Measurements from ENCODE around the gene CSMD2.

The CSMD2 gene

DNA sequence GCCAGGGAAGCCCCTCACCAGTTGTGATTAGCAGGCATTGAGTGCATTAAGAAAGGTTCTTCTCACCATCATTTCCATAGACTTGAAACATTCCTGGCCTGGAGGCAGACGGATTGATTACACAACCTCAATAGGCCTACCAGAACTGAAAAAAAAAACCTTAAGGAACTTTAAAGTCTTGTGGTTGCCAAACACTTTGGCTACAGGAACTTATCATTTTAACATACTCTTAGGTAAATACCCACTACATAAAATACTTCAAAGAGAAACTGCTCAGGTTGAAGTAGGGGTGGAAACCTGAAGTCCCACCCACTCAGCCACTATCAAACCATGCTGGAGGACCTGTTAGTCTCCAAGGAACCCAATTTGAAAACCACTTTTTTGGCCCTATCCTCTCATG lies 323.5 kb downstream of the CSMD2 start:
- DNase-seq, result no peak

DNA sequence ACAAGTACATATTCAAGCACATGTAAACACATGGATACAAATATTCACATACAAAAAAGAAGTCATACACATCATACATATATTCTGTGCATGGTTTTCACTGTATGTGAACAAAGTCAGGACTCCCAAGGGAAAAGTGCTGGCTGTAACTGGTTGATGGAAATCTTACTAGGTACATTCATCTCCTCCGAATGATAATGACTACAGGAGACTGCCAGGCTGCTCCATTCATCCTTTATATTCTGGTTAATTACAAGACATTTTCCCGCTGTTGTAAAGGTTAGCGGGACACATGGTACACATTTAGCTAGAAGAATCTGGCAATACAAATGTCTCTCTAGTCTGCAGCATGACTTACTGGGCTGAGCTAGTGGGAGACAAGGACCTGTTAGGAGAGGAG lies 327.4 kb downstream of the CSMD2 start:
- no peak for DNase-seq

DNA sequence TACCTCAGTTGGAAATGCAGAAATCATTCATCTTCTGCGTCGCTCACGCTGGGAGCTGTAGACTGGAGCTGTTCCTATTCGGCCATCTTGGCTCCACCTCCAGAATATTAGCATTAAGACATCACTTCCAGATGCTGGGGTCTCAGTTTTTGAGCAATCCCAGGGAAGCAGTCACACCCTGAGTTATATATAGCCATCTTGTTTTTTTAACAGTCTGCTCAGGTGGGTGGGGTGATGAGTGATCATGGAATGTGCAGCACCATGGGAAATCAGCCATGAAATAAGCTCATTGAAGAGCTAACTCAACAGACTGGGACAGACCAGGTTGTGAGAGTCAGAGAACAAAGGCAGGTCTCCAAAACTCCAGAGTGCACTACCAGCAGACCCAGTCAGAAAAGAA lies 328.1 kb downstream of the CSMD2 start:
- no peak for DNase-seq

DNA sequence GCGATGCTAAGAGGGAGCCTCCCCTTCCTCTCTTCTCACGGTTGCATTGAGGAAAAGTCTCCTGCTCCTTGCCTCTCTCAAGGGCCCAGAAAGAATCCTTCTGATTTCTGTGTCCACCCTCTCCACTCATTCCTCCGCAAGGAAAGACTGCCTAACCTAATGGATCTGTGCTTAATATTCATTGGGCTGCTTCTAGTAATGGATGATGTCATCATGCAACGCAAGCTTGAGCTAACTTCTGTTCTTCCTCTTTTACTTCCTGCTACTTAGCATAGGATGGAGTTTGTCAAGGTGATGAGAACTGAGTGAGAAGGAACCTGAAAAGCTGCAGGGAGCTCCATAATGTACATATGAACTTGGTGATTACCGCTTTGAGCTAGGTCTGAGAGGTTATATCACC lies 336.4 kb downstream of the CSMD2 start:
- DNase-seq, result no peak

DNA sequence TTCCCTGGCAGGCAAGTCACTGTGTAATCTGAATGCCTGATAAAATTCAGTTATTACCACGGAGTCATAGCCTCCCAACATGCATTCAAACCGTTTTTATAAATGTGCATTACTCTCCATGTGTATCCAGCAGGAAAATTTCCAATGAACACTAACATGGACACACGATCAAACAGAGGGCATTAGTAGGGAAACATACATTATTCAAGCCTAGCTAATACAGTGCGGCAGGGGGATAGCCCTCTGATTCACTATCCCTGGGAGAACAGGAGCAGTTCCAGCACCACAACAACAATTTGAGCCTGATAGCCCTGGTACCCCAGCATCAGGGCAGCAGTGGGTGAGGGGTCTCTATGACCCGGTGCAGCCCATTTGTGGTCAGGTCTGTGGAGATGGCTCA lies 337.0 kb downstream of the CSMD2 start:
- no peak for DNase-seq

DNA sequence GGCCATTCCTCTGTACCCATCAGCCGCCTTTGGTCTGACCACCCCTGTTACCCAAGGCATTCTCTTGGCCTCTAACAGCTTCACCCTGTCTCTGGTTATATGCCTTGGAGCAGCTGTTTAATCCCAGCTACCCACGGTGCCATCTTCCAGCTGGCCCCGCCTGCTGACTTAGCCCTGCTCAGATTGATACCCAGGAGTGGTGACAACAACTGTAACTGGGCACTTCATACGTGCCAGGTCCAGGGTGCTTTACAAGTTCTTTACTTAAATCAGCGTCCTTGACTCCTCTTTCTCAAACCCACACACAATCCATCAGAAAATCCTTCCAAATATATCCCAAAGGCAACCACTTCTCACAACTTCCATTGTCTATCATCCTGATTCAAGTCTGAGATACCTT lies 338.3 kb downstream of the CSMD2 start:
- no peak for DNase-seq

DNA sequence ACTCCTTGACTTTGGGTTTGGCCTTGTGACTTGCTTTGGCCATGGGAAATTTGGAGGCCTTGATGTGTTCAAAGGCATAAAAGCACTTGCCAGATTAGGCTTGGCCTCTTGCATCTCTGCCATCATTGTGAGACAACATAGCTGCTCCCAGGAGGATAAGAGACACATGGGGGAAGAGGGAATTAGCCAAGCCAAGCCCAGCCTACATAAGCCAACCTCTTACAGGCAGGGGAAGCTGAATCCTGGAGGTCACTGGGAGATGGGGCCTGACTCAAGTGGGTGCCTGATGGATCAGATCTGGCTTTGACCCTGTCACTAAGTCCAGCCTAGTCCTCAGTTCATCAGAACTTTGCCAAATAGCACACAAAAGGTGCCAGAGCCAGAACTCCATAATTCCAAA lies 338.7 kb downstream of the CSMD2 start:
- no peak for DNase-seq

DNA sequence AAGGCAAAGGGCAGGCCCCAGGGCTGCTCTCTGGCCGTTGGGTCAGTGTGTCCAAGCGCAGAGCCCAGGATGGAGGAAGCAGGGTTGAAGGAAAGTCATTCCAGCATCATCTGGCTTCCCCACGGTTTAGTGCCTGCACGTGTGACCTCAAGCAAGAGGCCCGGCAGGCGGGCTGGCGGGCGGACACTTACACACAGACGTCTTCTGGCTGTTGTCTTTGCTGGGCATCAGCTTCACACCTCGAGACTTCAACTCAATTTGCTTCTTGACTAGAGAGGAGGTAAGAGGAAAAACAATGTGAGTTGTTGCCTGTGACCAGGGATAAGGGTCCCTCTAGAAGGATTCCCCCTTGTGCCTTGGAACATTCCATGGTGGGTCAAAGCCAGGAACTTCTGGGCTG lies 339.5 kb downstream of the CSMD2 start:
- DNase-seq, result no peak

DNA sequence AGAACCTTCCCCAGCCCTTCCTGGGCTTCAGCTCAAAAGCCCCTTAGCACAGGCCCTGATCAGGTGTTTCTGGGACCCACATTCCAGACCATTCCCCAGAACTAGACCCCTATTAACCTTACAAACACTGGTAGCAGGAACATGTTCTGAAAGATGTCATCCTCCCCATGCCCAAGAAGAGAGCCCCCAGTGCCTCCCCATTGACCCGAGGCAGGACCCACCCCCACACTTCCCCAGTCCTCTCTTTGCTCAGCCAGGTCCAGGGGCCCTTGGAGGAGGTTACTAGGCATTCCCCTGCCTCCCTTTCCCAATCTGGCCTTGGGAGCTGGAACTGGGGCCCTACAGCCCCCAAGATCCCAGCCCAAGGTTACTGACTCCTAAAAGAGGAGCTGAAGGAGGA lies 340.1 kb downstream of the CSMD2 start:
- no peak for DNase-seq

DNA sequence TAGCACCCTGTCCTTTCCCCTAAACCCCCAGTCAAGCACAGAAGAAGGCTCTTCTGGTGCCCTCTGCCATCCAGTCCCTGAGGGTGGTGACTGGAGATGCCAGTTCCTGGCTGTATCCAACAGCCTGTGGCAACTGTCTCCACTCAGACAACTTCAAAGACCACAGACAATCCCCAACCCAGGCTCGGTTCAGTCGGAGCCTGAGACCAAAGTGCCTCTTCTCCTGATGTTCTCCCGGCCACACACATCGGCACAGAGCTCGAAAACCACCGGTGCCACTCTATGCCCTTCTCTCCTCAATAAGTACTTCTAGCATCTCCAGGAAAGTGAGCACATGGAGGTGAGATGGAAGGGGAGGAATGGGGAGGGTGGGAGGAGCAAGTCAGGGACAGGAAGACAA lies 340.7 kb downstream of the CSMD2 start:
- DNase-seq, result no peak

DNA sequence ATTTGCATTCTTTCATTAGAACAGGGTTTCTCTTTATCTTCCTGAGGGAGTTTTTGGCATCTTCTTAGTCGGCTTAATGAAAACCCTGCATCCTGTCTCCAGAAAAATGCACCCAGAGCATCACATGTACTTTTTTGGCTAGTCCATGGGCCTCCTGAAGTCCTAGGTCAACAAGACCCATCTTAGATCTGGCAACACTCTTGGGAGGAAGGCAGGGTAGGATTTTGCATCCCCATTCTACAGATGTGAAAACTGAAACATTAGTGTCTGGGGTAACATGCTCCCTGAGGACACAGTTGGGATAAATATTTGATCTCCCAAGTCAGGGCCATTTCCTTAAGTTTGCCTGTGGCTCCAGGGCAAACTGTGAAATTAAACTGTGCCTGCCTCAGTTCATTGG lies 341.2 kb downstream of the CSMD2 start:
- no peak for DNase-seq

DNA sequence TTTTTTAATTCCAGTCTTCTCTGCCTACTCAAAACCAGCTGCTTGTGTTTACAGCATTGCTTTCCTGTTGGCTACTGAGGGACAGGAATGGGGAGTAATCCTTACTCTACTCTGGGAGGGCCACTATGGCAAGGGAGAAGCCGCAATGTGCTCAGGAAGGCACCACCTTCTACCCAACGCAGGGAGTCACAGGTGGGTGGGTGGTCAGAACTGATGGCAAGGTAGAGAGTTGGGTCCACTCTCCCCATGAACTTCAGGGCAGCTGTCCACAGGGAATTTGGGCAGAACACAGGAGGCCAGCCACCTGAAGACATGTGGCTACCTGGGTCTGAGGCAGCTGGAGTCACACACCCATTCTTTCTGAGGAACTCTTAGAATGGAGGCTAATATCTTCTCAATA lies 341.6 kb downstream of the CSMD2 start:
- no peak for DNase-seq

DNA sequence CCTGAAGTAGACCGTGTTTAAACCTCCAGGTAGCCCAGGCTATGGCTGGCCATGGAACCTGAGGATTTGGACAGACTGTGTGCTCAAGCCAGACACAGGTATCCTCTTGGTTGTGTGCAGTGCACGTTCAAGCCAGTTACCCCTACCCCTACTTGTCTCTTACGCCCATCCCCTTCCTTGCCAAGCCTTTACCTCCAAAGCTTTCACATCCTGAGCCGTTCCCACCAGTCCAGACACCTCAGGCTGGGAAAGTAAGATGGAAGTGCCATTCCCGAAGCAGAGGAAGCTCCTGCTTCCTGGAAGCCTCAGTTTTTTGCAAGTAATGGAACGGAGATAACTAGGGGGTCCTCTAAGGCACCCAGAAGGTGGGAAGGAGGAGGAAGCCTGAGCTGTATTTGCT lies 342.6 kb downstream of the CSMD2 start:
- DNase-seq, result no peak

DNA sequence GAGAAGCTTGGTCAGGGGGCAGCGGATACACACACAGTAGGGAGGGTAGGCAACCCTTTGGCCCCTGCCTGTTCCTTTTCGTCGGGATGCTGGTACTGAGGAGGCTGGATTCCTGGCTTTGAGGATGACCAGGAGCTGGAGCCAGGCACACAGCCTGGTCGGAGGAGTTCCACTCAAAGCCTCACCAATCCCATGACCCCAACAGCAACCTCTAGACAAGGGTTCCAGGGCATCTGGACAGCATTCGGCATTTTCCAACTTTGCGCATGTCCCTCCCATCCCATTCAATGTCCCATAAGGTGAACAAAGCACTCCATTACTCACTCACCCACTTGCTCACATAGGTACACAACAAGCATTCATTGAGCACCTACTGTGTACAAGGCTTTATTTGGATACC lies 343.7 kb downstream of the CSMD2 start:
- DNase-seq, result no peak

DNA sequence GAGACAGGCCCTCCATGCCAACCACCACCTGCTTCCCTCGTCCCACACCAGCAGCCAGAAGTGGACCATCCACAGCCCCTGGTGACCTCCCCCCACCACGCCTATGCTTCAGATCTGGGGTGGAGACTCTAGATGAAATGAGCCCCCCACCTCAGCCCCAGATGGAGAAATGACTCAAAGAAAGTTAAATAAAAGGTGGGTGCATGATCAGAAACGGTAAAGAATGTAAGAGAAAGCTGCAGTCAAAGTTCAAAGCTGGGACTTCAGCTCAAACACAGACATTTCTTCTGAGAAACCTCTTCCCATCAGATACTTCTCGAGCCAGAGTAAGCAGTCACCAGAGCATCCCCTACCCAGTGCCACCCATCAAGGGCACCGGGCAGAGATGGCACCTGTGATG lies 344.2 kb downstream of the CSMD2 start:
- no peak for DNase-seq

DNA sequence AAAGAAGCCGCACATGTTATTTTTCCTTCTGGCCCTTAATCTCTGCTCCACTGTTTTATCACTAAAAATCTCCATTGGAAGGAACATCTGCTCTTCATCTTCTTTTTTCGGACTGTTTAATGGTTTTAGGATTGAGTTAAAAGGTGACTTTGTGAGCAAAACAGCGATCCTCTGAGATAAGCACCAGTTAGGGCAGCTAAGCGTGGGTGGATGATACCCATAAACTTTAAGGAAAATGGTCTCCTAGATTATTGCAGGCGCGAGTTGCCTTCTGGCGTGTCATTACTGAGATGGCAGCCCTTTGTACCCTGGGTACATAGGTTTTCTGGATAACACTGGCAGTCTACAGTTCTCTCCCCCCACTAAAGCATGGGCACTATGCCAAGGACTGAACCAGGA lies 345.1 kb downstream of the CSMD2 start:
- no peak for DNase-seq

DNA sequence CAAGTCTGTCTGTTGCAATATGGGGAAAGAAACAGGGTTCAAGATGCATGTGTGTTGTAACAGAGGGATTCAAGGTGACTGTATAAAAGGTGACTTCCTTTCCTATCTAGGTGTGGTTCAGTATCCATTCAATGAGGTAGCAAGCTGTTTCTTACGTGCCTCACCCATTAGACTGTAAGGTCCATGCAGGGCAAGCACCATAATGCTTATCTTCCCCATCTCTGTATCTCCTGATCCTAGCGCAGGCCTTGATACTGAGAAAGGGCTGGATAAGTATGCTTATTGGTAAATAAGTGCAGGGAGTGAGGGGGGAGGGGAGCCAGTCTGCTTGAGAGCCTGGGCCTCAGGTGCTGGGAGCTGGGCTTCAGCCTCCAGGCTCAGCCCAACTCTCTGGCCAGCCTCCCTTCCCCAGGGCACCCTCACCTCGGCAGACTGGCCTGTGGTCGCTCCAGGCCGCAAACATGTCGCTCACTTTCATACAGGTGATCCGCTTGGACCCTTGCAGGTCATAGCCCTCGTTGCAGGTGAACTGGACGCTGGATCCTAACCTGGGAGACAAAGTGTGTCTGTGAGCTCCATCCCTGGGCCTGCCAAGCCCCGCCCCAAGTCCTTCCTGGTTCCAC lies 345.6 kb downstream of the CSMD2 start:
- DNase-seq, result no peak

DNA sequence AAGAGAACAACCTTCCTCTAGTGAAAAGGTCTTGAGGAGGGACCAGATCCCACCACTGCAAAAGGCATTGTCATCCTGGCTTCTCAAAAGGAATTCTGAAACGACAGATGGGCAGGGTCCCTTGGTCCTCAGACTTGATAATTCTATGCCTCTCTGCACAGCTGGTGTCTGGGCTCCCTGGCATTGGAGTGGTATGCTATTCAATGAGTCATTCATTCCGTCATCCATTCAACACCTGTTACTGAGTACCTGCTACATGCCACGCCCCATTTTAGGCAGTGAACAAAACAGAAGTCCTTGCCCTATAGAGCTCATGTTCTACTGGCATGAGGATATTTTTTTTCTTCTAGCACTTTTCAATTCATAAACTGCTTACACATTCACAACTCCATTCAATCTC lies 347.0 kb downstream of the CSMD2 start:
- DNase-seq, result no peak

DNA sequence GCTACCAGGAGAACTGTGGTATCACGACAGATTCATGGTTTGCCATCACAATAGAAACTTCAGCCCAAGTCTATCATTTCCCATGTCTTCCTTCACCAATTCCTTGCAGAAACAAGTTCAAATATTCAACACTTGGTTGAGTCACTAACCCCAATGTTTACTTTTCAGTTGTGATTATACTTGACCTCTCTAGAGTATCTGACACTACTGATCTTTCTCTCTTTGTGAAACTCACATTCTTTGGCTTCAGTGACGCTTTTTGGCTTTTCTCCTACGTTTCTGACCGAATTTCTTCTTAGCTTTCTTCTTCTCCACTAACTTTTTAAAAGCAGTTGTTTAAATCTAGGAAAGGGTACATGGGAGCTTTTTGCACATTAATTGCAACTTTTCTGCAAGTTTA lies 350.0 kb downstream of the CSMD2 start:
- DNase-seq, result no peak

DNA sequence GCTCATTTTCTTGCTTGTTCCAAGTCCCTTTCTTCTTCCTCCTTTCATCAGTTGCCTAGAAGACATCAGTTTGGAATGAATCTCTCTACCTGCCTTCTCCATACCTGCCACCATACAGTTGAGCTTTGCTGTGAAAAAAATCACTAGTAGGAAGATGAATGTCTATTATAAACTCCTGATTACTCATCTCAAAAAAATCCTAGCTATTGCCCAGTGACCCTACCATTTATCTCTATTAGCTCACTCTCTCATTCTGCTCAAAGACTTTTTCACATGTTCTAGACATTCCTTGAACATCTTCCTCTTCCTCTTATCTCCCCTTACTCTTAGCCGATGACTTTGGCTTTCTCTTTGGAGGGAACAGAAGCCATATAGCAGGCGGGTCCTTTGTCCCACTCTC lies 350.9 kb downstream of the CSMD2 start:
- DNase-seq, result no peak

DNA sequence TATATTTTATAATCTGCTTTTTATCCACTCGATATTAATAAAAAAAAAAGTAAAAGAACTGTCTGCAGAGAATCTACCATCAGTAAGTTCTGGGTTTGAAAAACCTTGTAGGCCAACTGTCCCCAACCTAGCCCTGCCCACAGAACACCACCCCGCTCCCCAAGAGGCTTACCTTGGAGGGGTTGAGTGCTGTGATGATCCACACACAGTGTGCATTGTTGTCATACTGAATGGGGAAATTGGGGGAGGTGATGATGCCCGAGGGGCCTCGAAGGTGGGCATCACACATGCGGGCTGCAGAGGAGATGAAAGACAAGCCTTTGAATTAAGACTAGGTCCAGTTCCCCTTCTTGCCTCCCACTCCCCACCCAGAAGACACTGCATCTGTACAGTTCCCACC lies 354.5 kb downstream of the CSMD2 start:
- no peak for DNase-seq

DNA sequence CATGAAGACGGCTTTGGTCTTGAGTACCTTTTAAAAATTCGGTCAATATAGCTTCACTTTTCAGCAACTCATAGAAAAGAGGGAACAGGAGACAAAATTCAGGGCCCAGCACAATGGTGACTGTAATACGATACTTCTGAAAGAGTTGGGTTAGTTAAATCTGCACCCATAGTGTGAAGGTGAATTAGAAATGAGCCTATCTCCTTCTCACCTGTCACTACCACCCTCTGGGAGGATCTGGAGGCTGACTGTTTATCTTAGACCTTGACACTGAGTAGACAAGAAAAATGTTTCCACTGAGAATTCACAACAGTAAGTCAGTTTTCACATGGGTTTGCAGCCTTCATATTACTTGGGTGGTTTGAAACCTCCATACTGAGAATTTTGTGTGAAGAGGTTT lies 359.0 kb downstream of the CSMD2 start:
- DNase-seq, result no peak

DNA sequence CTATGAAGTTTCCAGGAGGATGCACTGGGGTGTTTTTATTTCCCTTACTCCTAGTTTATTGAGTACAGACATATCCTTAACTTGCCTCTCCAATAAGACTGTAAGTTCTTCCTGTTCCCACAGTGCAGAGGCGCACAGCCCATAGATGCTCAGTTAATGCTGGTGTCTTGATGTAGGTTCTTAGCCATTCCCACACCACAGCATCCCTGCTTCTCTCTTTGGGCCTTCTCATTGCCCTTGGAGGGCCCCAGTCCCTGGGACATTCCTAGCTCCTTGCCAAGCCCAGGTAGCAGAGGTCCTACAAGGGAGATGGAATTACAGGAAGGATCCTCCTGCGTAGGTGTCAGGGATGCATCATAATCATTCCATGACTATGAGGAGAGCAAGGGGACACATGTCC lies 362.8 kb downstream of the CSMD2 start:
- DNase-seq, result no peak

DNA sequence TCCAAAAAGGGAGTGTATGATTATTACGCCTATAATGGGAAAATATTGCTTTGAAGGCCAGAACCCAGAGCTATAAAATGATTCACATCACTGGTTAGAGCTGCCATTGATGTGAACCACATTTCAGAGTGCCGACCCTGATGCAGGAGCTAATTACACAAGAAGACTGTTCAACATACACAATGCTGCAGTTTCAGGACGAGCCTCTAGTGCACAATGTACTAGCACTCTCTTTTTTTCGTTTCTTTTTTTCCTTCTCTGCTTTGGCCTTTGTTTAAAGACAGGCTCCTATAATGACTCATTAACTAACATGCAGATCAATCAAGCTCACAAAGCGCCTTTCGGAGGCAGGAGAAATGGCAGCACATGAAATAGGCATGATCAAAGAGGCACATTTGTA lies 367.2 kb downstream of the CSMD2 start:
- DNase-seq, result no peak

DNA sequence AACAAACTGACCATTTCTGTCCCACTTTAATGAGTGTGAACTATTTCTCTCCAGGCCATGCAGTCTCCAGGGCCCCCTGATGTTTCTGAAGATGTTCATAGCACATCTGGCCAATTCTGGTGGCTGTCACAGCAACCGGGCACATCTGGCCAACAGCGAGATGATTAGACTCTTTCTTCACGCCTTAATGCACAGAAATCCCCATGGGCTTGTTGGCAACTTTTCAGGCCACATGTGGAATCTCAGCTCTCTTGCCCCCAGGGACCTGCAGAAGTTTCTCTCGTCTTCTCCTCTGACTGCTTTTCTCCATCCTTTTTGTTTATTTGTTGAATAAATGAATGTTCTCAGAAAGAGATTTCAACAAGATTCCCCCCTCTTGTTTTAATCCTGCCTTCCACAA lies 372.4 kb downstream of the CSMD2 start:
- DNase-seq, result no peak

DNA sequence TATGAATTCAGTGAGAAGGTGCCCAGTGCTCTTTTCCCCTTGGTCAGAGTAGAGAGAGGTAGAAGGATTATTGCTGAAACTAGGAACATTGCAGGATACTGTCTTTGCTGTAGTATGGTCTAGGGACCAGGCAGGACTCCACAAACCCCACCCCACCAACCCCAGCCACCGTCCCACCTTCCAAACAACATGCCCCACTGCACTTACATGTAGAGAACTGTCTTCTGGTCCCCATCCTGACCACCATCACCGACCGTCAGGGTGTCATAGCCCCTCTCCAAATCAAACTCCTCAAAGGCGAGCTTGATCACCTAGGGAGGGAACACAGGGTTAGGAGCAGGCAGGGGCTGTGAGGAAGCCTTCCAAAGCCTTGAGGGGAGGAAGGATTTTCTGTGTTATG lies 372.8 kb downstream of the CSMD2 start:
- DNase-seq, result no peak
